GM19455 (cell line): ENCODE data around the gene VRK1.
"Not testable (repeated sequence)": the region's sequence is repeated elsewhere in the genome, so short reads cannot be mapped to it uniquely, and the experiment has no call there.

Experiments
- ATAC-seq: cut with Tn5 transposase; IDR thresholded peaks from one replicate; pipeline ENCODE4 v1.9.1; 2021; ENCODE audit not compliant: unreplicated experiment

Gene VRK1

GRCh38 chr14:96867634-96868033 lies 70.5 kb downstream of the VRK1 start:
- no peak for ATAC-seq

- no peak for ATAC-seq
These were observed 76.9 kb downstream of the VRK1 start for GRCh38 chr14:96874127-96874526.

- ATAC-seq = no peak
These were observed 79.6 kb downstream of the VRK1 start for GRCh38 chr14:96876747-96877146.

GRCh38 chr14:96881713-96882112 lies 84.5 kb downstream of the VRK1 start:
- peak; percentile 63 for ATAC-seq

- not testable (repeated sequence) for ATAC-seq
These were observed 86.8 kb downstream of the VRK1 start for GRCh38 chr14:96883974-96884373.

- peak; percentile 91 for ATAC-seq
These were observed 91.0 kb downstream of the VRK1 start for GRCh38 chr14:96888158-96888557.

- no peak for ATAC-seq
These were observed 91.4 kb downstream of the VRK1 start for GRCh38 chr14:96888593-96888992.

GRCh38 chr14:96889091-96889490 lies 91.9 kb downstream of the VRK1 start:
- no peak for ATAC-seq

GRCh38 chr14:96893966-96894622 lies 96.9 kb downstream of the VRK1 start:
- no peak for ATAC-seq

GRCh38 chr14:96894966-96895365 lies 97.8 kb downstream of the VRK1 start:
- ATAC-seq = no peak

- ATAC-seq = peak; percentile 70
These were observed 98.6 kb downstream of the VRK1 start for GRCh38 chr14:96895658-96896271.

GRCh38 chr14:96897184-96897583 lies 100.0 kb downstream of the VRK1 start:
- no peak for ATAC-seq

GRCh38 chr14:96901227-96901626 lies 104.0 kb downstream of the VRK1 start:
- peak; percentile 64 for ATAC-seq

- no peak for ATAC-seq
These were observed 104.8 kb downstream of the VRK1 start for GRCh38 chr14:96902004-96902403.

- ATAC-seq = no peak
These were observed 106.4 kb downstream of the VRK1 start for GRCh38 chr14:96903444-96904023.

GRCh38 chr14:96904201-96904600 lies 107.0 kb downstream of the VRK1 start:
- no peak for ATAC-seq

GRCh38 chr14:96905065-96905464 lies 107.9 kb downstream of the VRK1 start:
- ATAC-seq = no peak

GRCh38 chr14:96905825-96906224 lies 108.6 kb downstream of the VRK1 start:
- ATAC-seq = no peak

GRCh38 chr14:96906434-96906833 lies 109.3 kb downstream of the VRK1 start:
- ATAC-seq = no peak

GRCh38 chr14:96909841-96910364 lies 112.7 kb downstream of the VRK1 start:
- ATAC-seq = no peak

- no peak for ATAC-seq
These were observed 114.4 kb downstream of the VRK1 start for GRCh38 chr14:96911499-96912149.
